Heart left ventricle (tissue), 16 donors: ENCODE results near the gene PRR7. TPM values are rescaled to one million over a fixed set of nuclear protein-coding genes. Genes with fewer than 3 reads are reported as not detected.

ENCODE experiments used
- ATAC-seq, 4 donors: fragments of 200-7000 bp; cut with Tn5 transposase; one replicate each; pipeline ENCODE4 v1.9.1; 2020 to 2022; ENCODE audit warnings: moderate library complexity in 4 of 4, mild to moderate bottlenecking in 3 of 4, moderate number of reproducible peaks in 1 of 4
- DNase-seq, 5 donors: peaks; one replicate each; pipeline ENCODE4 v3.0.0-alpha.2; 2020
- H3K27ac ChIP-seq, 12 donors: fragments of 200-600 bp; sonication (generic) in 4 of 12; one replicate each; pipeline versions ENCODE4 v1.5.0 to v1.8.0; 2016 to 2022; ENCODE audit warnings: mild to moderate bottlenecking in 2 of 12
- H3K27me3 ChIP-seq, 9 donors: fragments of 200-600 bp; sonication (generic) in 2 of 9; one replicate each; pipeline versions ENCODE4 v1.5.1 to v1.8.0; 2016 to 2022; ENCODE audit warnings: mild to moderate bottlenecking in 3 of 9
- H3K36me3 ChIP-seq, 9 donors: fragments of 200-600 bp; sonication (generic) in 2 of 9; one replicate each; pipeline versions ENCODE4 v1.5.0 to v1.8.0; 2018 to 2022; ENCODE audit warnings: mild to moderate bottlenecking in 2 of 9
- H3K4me1 ChIP-seq, 12 donors: fragments of 200-600 bp; sonication (generic) in 4 of 12; one replicate each; pipeline versions ENCODE4 v1.5.0 to v1.8.0; 2016 to 2022; ENCODE audit warnings: mild to moderate bottlenecking in 3 of 12
- H3K4me3 ChIP-seq, 12 donors: fragments of 200-600 bp; sonication (generic) in 4 of 12; one replicate each; pipeline versions ENCODE4 v1.5.0 to v1.8.0; 2017 to 2022; ENCODE audit warnings: mild to moderate bottlenecking in 9 of 12, moderate library complexity in 4 of 12
- H3K9me3 ChIP-seq, 12 donors: fragments of 200-600 bp; sonication (generic) in 4 of 12; one replicate each; pipeline versions ENCODE4 v1.5.0 to v1.8.0; 2016 to 2022; ENCODE audit warnings: mild to moderate bottlenecking in 1 of 12
- POLR2A ChIP-seq, 2 donors: fragments of 450-650 bp; IDR thresholded peaks; one replicate each; pipeline ENCODE4 v1.6.1; 2017; ENCODE audit warnings: antibody characterized with exemption in 2 of 2, mild to moderate bottlenecking in 2 of 2, moderate library complexity in 2 of 2
- WGBS, 4 donors: extraction: QIAGEN DNeasy Blood & Tissue Kit in 2 of 4; methylation state at CpG; one replicate each; pipeline versions ENCODE4 v1.1.5 to v1.1.7; 2013 to 2018; 5-methylcytosine and 5-hydroxymethylcytosine counted together
- intact Hi-C, 10 donors: fragments of 100-400 bp; cut with DNase I; formaldehyde crosslinking; loops; one replicate each; pipeline versions ENCODE4 v1.11.1 to v1.14.2; 2022
- polyA plus RNA-seq, 2 donors: library from polyadenylated mRNA; stranded (reverse); fragments of 200-250 nt; gene quantifications; one replicate each; pipeline ENCODE4 v1.2.3, GENCODE V29; 2013
- total RNA-seq, 9 donors: library from RNA; depleted of rRNA in 2 of 9; stranded (reverse); fragments of >200 nt in 2 of 9; fragmentation: NEBNext Ultra II Directional in 3 of 9; extraction: Animal tissue kit (Norgen Biotek cat#: 25700) in 3 of 9; gene quantifications; one replicate each; pipeline versions ENCODE4 v1.1.0 to v1.2.4, GENCODE V29; 2016 to 2023
- TF ChIP-seq, protein P1 (sequence below), 12 donors: fragments of 200-600 bp; sonication (generic) in 4 of 12; IDR thresholded peaks; one replicate each; pipeline versions ENCODE4 v1.5.0 to v1.8.0; 2018 to 2022; ENCODE audit warnings: antibody characterized with exemption in 12 of 12, mild to moderate bottlenecking in 5 of 12
- donor health status: ischemic (EF 13 %, LVEDD 7.1; RV severe dilation, severe dysfunction).
- donor health status: healthy with polysubstance abuse.
- donor health status: DM: no; HTN: yes; CAD: no.
- donor health status: DM: no; HTN: no; CAD: no.
- donor health status: ischemic (EF 25% LVEDD 6.9; RV normal size, moderate dysfunction).
- donor health status: ischemic (EF 25% LVEDD 5.7; RV mildly dilated, moderate dysfunction).
- donor health status: healthy.
- donor health status: DM: yes; HTN: yes; CAD: no.
- donor health status: ischemic (EF 35%, LVEDD 5.7; RV mildly dilated, moderate dysfunction).
- donor health status: nonischemic (EF 11% LVEDD 7.7; RV severe dilation, severe dysfunction).
- donor health status: DM: yes; HTN: yes; CAD: no.
- donor health status: PGD.
- donor health status: ischemic (EF 29% LVEDD 5.4; RV normal size, mild dysfunction).
- donor health status: nonischemic (EF 23%, LVEDD 6.1; RV moderate dilation, normal function).

PRR7 gene
- total and polyA plus RNA-seq, 11 donors: 0.82 to 5.0 (median 1.5) TPM

DNA sequence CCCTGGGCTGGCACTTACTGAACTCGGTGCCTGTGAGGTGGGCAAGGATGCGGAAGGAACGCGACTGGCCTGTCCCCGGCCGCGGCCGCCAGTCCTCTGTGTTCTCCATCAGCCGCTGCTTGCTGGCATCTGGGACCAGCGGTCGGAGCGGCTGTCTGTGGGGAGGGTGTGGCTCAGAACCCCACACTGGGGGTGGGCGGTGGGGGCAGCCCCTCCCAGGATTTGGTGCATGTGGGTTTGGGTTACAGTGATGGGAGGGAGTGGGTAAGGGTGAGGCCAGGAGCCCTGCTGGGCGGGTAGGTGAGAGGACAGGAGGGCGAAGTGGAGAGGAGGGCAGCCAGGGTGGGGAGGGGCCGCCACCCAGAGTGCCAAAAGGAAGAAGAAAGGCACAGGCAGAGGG is 44.4 kb downstream of the PRR7 start:
- no peak for ATAC-seq
- Histone ChIP-seq H3K27me3 (no peaks in the 10 kb centered on the region), H3K9me3 (no peaks in the 10 kb centered on the region), H3K36me3 (peaks cover 0 to 82% (median 69%) of the 10 kb centered on the region in 9 donors), H3K4me3 (no peak overlapping the region), H3K4me1 (peaks cover 3 to 45% (median 34%) of the 10 kb centered on the region in 12 donors), H3K27ac (peak overlapping the region in 1 of 12 donors; percentile 96)
- no peak for DNase-seq
- TF ChIP-seq, protein P1, sequence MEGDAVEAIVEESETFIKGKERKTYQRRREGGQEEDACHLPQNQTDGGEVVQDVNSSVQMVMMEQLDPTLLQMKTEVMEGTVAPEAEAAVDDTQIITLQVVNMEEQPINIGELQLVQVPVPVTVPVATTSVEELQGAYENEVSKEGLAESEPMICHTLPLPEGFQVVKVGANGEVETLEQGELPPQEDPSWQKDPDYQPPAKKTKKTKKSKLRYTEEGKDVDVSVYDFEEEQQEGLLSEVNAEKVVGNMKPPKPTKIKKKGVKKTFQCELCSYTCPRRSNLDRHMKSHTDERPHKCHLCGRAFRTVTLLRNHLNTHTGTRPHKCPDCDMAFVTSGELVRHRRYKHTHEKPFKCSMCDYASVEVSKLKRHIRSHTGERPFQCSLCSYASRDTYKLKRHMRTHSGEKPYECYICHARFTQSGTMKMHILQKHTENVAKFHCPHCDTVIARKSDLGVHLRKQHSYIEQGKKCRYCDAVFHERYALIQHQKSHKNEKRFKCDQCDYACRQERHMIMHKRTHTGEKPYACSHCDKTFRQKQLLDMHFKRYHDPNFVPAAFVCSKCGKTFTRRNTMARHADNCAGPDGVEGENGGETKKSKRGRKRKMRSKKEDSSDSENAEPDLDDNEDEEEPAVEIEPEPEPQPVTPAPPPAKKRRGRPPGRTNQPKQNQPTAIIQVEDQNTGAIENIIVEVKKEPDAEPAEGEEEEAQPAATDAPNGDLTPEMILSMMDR (IDR thresholded peaks at IDR 0.05): no peak
- no peak for TF ChIP-seq POLR2A (IDR thresholded peaks at IDR 0.05)
- intact Hi-C loops: no loop called here
- 91 to 96% (median 96%) methylated on average over 16 of the region's 16 CpGs for WGBS, 4 donors

DNA sequence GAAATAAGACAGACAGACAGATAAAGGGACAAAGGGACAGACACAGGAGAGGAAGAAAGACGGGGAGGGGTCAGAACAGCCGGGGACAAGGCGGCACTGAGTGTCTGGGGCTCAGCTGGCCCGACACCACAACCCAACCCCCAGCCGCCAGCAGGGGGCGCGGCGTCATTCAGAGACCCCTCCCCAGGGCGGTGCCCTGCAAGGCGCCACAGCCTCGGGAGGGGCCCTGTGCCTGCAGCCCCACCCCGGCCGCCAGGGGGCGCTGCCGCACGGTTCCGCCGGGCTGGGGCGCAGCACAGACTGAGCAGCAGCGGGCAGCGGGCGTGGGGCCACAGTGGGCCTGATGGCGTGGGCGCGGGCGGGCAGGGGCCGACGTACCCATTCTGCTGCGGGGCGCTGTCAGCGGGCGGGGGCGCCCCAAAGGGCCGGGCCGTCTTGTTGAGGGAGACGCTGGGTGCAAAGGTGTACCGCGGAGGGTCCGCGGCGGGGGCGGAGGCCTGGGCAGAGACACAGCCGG is 44.9 kb downstream of the PRR7 start:
- Histone ChIP-seq H3K4me1 (peaks cover 8 to 50% (median 38%) of the 10 kb centered on the region in 12 donors), H3K9me3 (no peaks in the 10 kb centered on the region), H3K4me3 (no peak overlapping the region), H3K27me3 (no peaks in the 10 kb centered on the region), H3K27ac (peak overlapping the region in 1 of 12 donors; percentile 96), H3K36me3 (peaks cover 0 to 80% (median 64%) of the 10 kb centered on the region in 9 donors)
- TF ChIP-seq, protein P1 (IDR thresholded peaks at IDR 0.05): peak; percentile 38 to 71 (median 58)
- no peak for TF ChIP-seq POLR2A (IDR thresholded peaks at IDR 0.05)
- intact Hi-C loops: no loop called here
- ATAC-seq: no peak
- WGBS, 4 donors: 69 to 83% (median 77%) methylated on average over 34 to 43 of the region's 43 CpGs
- DNase-seq: no peak

DNA sequence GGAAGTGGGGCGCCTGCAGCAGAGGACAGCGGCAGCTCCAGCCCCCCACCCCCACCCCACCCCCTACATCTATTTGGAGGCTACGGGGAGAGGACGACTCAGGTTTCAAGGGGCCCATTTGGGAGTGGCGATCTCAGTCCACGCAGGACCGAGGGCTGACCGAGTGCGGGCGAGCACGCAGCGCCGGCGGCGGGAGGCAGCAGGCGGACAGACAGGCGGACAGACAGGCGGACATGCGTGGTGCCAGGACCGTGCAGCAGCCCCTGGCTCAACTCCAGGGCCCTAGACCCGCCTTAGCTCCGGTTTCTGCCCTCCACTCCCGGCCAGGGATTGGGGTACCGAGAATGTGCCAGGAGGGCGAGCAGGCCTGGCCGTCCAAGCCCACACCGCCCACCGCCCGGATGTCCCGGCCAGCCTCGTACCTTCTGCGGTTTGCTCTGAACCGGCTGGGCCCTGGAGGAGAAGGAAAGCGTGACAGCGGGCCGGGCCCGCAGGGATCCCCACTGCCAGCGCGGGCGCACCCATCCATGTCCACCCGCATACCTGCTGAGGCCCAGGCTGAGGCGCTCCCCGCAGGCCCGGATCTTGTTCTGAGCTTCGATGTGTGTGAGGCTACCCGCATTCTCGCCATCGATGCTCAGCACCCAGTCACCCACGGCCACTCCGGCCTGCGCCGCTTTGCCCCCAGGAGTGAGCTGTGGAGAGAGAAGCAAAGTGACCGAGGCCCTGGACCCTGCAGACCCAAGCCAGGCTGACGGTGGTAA is 45.6 kb downstream of the PRR7 start:
- Histone ChIP-seq H3K9me3 (no peaks in the 10 kb centered on the region), H3K27ac (peak overlapping the region in 1 of 12 donors; percentile 96), H3K4me3 (no peak overlapping the region), H3K4me1 (peaks cover 8 to 51% (median 41%) of the 10 kb centered on the region in 12 donors), H3K36me3 (peaks cover 0 to 73% (median 58%) of the 10 kb centered on the region in 9 donors), H3K27me3 (no peaks in the 10 kb centered on the region)
- 93 to 95% (median 94%) methylated on average over 40 to 54 of the region's 54 CpGs for WGBS, 4 donors
- ATAC-seq: no peak
- intact Hi-C loops: no loop called here
- TF ChIP-seq, protein P1 (IDR thresholded peaks at IDR 0.05): no peak
- no peak for TF ChIP-seq POLR2A (IDR thresholded peaks at IDR 0.05)
- DNase-seq: no peak

DNA sequence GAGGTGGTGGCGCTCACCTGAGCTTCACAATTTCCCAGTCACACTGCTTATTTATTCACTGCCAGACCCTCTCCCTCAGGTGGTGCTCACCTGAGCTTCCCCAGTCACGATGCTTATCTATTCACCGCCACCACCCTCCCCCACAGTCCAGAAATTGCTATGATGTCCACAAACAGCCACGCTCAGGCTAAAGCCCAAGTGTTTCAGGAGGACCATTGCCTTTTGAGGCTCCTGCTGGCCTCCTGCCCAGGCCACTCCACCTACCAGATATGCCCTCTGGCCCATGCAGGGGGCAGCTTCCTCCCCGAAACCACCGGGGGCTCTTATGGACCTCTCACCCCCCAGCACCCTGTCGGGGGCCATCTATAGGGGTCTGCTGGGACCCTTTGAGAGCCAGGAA is 46.2 kb downstream of the PRR7 start:
- Histone ChIP-seq H3K36me3 (peaks cover 0 to 67% (median 52%) of the 10 kb centered on the region in 9 donors), H3K9me3 (no peaks in the 10 kb centered on the region), H3K27ac (peak overlapping the region in 3 of 12 donors; percentile 96 to 98 (median 96)), H3K27me3 (no peaks in the 10 kb centered on the region), H3K4me1 (peaks cover 8 to 52% (median 43%) of the 10 kb centered on the region in 12 donors), H3K4me3 (no peak overlapping the region)
- intact Hi-C loops: no loop called here
- no peak for TF ChIP-seq POLR2A (IDR thresholded peaks at IDR 0.05)
- TF ChIP-seq, protein P1 (IDR thresholded peaks at IDR 0.05): no peak
- ATAC-seq (no peak), DNase-seq (no peak)
- WGBS, 4 donors: 56 to 68% (median 67%) methylated on average over 7 of the region's 7 CpGs
